K562 (cell line): ENCODE measurements around the gene RFX7. TPM values are rescaled to one million over a fixed set of nuclear protein-coding genes. Genes with fewer than 3 reads are reported as not detected.
A peak's percentile ranks its signal among the peaks of the same experiment; 100 is the strongest.

ENCODE experiments used
- ATF7 ChIP-seq: fragments of 450-650 bp; IDR thresholded peaks from 2 replicates; pipeline ENCODE4 v1.7.1; 2014; ENCODE audit warnings: mild to moderate bottlenecking, moderate library complexity
- BACH1 ChIP-seq: fragments of 200-800 bp; sonication (Bioruptor generic); IDR thresholded peaks from 2 replicates; pipeline ENCODE4 v1.6.1; 2016; ENCODE audit warnings: missing genetic modification characterization, missing compliant biosample characterization
- BRD4 ChIP-seq: fragments of 200-600 bp; sonication (generic); IDR thresholded peaks from 2 replicates; pipeline ENCODE4 v1.6.1; 2017; ENCODE audit warnings: inconsistent platforms
- CEBPZ ChIP-seq: fragments of 150-350 bp; IDR thresholded peaks from 2 replicates; pipeline ENCODE4 v1.6.1; 2014; ENCODE audit warnings: low read depth, mild to moderate bottlenecking, low read length, borderline replicate concordance
- CREM ChIP-seq: IDR thresholded peaks from 2 replicates; pipeline ENCODE4 v1.6.1; 2014; ENCODE audit warnings: antibody characterized with exemption, low read depth
- EP400 ChIP-seq: fragments of 450-650 bp; IDR thresholded peaks from 2 replicates; pipeline ENCODE4 v1.6.1; 2017; ENCODE audit warnings: antibody characterized with exemption, mild to moderate bottlenecking, moderate library complexity
- FOXJ2 ChIP-seq: fragments of 200-800 bp; sonication (Bioruptor generic); IDR thresholded peaks from 2 replicates; pipeline ENCODE4 v1.6.1; 2016; ENCODE audit warnings: missing genetic modification characterization, missing compliant biosample characterization
- FUS ChIP-seq: fragments of 200-400 bp; formaldehyde crosslinking; optimal IDR thresholded peaks from 2 replicates; pipeline ENCODE3; 2017; ENCODE audit warnings: low read depth, low read length
- MYBL2 ChIP-seq, 2 experiments: fragments of 450-650 bp in 1 of 2; sonication (generic) in 1 of 2; formaldehyde crosslinking in 1 of 2; IDR thresholded peaks; 2 replicates each; pipeline versions ENCODE4 v1.6.1 to v1.8.1; 2017 to 2022; ENCODE audit warnings: borderline replicate concordance in 1 of 2, inconsistent platforms in 1 of 2, low read depth in 1 of 2, mild to moderate bottlenecking in 1 of 2, missing genetic modification reagents in 1 of 2, moderate library complexity in 1 of 2
- NFRKB ChIP-seq: fragments of 450-650 bp; IDR thresholded peaks from 2 replicates; pipeline ENCODE4 v1.6.1; 2016; ENCODE audit warnings: low read depth
- PYGO2 ChIP-seq: fragments of 450-650 bp; IDR thresholded peaks from 2 replicates; pipeline ENCODE4 v1.6.1; 2016; ENCODE audit warnings: mild to moderate bottlenecking, missing genetic modification characterization, moderate library complexity, missing compliant biosample characterization
- ZNF384 ChIP-seq: IDR thresholded peaks from 2 replicates; pipeline ENCODE4 v1.6.1; 2012; ENCODE audit warnings: low read depth, low read length, improper control_type of control experiment
- ZNF584 ChIP-seq: fragments of 200-800 bp; sonication (Bioruptor generic); IDR thresholded peaks from 2 replicates; pipeline ENCODE4 v1.6.1; 2016; ENCODE audit warnings: low read depth, mild to moderate bottlenecking, missing genetic modification characterization, missing compliant biosample characterization
- ZNF589 ChIP-seq: fragments of 200-800 bp; sonication (Bioruptor generic); IDR thresholded peaks from 2 replicates; pipeline ENCODE4 v1.6.1; 2016; ENCODE audit warnings: low read depth, missing genetic modification characterization, missing compliant biosample characterization
- polyA plus RNA-seq, 8 experiments: library from polyadenylated mRNA; depleted of rRNA in 4 of 8; stranded (reverse) in 5 of 8; unstranded in 3 of 8; fragments of >200 nt; fragmentation: Nextera tagmentation in 2 of 8; fragmentation: Illumina TruSeq in 1 of 8; extraction: Ambion mirVana in 2 of 8; extraction: Trizol in 1 of 8; gene quantifications; 2 replicates each; pipeline versions ENCODE4 v1.2.1 to v1.2.3, GENCODE V29; 2011 to 2014; ENCODE audit warnings: inconsistent platforms in 1 of 8, missing spikeins in 1 of 8
- total RNA-seq, 7 experiments: library from RNA; depleted of rRNA in 6 of 7; stranded (reverse); fragments of >200 nt in 6 of 7; fragmentation: Illumina TruSeq in 2 of 7; extraction: Trizol in 2 of 7; gene quantifications; 2 replicates each; pipeline versions ENCODE4 v1.2.1 to v1.2.3, GENCODE V29; 2011 to 2021; ENCODE audit warnings: low replicate concordance in 1 of 7
- TF ChIP-seq, protein P1 (sequence below): fragments of 200-800 bp; sonication (Bioruptor generic); IDR thresholded peaks from 2 replicates; pipeline ENCODE4 v1.6.1; 2017; ENCODE audit warnings: missing genetic modification characterization, missing compliant biosample characterization
- TF ChIP-seq, protein P2 (sequence below): fragments of 450-650 bp; IDR thresholded peaks from 2 replicates; pipeline ENCODE4 v1.6.1; 2017; ENCODE audit warnings: antibody characterized with exemption
- TF ChIP-seq, protein P3 (sequence below): fragments of 450-650 bp; IDR thresholded peaks from 2 replicates; pipeline ENCODE4 v1.7.1; 2018; ENCODE audit warnings: mild to moderate bottlenecking, low read depth; ENCODE audit not compliant: partially characterized antibody

Gene RFX7
- total and polyA plus RNA-seq, 9 of the 15 experiments (the other 6 are each of a cell fraction or from before 2014, with no cell fraction given): 2.4 to 17.9 (median 6.3) TPM

DNA sequence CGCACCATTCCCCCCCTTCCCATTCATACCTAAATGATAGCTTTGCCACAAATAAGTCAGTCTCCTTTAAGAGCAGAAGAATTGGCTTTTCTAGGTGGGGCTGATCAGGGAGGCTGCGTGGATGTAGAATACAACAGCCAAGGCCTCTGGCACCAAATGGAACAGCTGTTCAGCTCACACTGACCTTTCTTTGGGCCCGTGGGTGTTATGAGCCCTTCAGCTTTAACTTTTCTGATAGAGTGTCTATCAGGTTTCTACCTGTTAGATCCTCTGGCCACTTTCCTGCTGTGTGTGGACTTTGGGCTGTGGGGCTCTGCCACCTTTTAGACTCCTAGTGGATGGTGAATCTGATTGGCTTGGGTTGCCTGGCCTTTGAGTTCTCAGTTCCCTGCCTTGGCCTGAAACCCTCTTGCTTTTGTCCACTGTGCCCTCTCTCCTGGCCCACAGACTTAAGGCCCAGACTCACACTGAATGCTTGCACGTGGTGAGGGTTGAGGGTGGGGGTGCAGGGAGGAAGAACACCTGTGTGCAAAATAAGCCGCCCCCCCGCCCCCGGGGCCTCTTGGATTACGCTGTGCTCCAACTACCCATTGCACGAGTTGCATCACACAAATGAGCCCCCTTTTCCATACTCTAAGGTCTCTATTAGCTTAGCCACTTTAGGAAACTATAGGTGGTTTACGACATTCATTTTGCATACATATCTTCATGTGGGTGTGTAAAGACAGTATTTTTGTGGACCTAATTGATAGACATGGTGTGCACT is 1.3 kb upstream of the RFX7 start (continued):
- TF ChIP-seq CEBPZ (no peak), BRD4 (peak; percentile 17; the same call in 1 of the 2 replicates), ZNF589 (peak; percentile 85), MYBL2 (IDR thresholded peaks at IDR 0.05; ENCODE audit: low read depth) (no peak), MYBL2 (CRISPR knock-in tag; IDR thresholded peaks at IDR 0.05; ENCODE audit: borderline replicate concordance) (no peak), CREM (peak; percentile 26; the same call in 1 of the 2 replicates), FOXJ2 (tag) (no peak), ZNF584 (CRISPR knock-in tag) (no peak), PYGO2 (no peak), ZNF384 (no peak), NFRKB (peak; percentile 44; the same call in 1 of the 2 replicates), BACH1 (tag) (no peak; the same call in 1 of the 2 replicates), FUS (no peak), EP400 (peak; percentile 24; the same call in 1 of the 2 replicates), ATF7 (0 out of 2 replicates have a peak, but pooled peaks have one; percentile 23)
- TF ChIP-seq, protein P1, sequence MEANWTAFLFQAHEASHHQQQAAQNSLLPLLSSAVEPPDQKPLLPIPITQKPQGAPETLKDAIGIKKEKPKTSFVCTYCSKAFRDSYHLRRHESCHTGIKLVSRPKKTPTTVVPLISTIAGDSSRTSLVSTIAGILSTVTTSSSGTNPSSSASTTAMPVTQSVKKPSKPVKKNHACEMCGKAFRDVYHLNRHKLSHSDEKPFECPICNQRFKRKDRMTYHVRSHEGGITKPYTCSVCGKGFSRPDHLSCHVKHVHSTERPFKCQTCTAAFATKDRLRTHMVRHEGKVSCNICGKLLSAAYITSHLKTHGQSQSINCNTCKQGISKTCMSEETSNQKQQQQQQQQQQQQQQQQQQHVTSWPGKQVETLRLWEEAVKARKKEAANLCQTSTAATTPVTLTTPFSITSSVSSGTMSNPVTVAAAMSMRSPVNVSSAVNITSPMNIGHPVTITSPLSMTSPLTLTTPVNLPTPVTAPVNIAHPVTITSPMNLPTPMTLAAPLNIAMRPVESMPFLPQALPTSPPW: no peak
- TF ChIP-seq, protein P2, sequence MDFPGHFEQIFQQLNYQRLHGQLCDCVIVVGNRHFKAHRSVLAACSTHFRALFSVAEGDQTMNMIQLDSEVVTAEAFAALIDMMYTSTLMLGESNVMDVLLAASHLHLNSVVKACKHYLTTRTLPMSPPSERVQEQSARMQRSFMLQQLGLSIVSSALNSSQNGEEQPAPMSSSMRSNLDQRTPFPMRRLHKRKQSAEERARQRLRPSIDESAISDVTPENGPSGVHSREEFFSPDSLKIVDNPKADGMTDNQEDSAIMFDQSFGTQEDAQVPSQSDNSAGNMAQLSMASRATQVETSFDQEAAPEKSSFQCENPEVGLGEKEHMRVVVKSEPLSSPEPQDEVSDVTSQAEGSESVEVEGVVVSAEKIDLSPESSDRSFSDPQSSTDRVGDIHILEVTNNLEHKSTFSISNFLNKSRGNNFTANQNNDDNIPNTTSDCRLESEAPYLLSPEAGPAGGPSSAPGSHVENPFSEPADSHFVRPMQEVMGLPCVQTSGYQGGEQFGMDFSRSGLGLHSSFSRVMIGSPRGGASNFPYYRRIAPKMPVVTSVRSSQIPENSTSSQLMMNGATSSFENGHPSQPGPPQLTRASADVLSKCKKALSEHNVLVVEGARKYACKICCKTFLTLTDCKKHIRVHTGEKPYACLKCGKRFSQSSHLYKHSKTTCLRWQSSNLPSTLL: no peak
- TF ChIP-seq, protein P3, sequence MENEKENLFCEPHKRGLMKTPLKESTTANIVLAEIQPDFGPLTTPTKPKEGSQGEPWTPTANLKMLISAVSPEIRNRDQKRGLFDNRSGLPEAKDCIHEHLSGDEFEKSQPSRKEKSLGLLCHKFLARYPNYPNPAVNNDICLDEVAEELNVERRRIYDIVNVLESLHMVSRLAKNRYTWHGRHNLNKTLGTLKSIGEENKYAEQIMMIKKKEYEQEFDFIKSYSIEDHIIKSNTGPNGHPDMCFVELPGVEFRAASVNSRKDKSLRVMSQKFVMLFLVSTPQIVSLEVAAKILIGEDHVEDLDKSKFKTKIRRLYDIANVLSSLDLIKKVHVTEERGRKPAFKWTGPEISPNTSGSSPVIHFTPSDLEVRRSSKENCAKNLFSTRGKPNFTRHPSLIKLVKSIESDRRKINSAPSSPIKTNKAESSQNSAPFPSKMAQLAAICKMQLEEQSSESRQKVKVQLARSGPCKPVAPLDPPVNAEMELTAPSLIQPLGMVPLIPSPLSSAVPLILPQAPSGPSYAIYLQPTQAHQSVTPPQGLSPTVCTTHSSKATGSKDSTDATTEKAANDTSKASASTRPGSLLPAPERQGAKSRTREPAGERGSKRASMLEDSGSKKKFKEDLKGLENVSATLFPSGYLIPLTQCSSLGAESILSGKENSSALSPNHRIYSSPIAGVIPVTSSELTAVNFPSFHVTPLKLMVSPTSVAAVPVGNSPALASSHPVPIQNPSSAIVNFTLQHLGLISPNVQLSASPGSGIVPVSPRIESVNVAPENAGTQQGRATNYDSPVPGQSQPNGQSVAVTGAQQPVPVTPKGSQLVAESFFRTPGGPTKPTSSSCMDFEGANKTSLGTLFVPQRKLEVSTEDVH: no peak
